Thyroid gland (tissue), 4 donors: ENCODE data around the gene EFNB2. TPM values are rescaled to one million over a fixed set of nuclear protein-coding genes. Genes with fewer than 3 reads are reported as not detected.

Experiments used
- DNase-seq, 2 donors: peaks; one replicate each; pipeline ENCODE4 v3.0.0-alpha.2; 2019
- H3K27ac ChIP-seq, 3 donors: fragments of 200-600 bp; sonication (generic); 1 replicate in 2 of 3; 2 replicates in 1 of 3; pipeline ENCODE4 v1.5.1; 2016 to 2019; ENCODE audit warnings: mild to moderate bottlenecking in 1 of 3, moderate library complexity in 1 of 3
- H3K27me3 ChIP-seq: fragments of 200-600 bp; sonication (generic); one replicate; pipeline ENCODE4 v1.5.1; 2019
- H3K36me3 ChIP-seq, 2 donors: fragments of 200-600 bp; sonication (generic); one replicate each; pipeline ENCODE4 v1.5.1; 2016 to 2019
- H3K4me1 ChIP-seq, 2 donors: fragments of 200-600 bp; sonication (generic); one replicate each; pipeline ENCODE4 v1.5.1; 2017 to 2019
- H3K4me3 ChIP-seq, 3 donors: fragments of 200-600 bp; sonication (generic); replicated peaks in 1 of 3; 1 replicate in 2 of 3; 2 replicates in 1 of 3; pipeline ENCODE4 v1.5.1; 2016; ENCODE audit warnings: mild to moderate bottlenecking in 1 of 3
- H3K9me3 ChIP-seq: fragments of 200-600 bp; sonication (generic); one replicate; pipeline ENCODE4 v1.5.1; 2017
- CTCF ChIP-seq, 6 experiments: fragments of 200-600 bp in 3 of 6; fragments of 450-650 bp in 3 of 6; sonication (generic) in 3 of 6; IDR thresholded peaks; one replicate each; pipeline ENCODE4 v1.5.1; 2016 to 2019; ENCODE audit warnings: antibody characterized with exemption in 6 of 6, mild to moderate bottlenecking in 2 of 6, inconsistent platforms in 1 of 6, moderate library complexity in 1 of 6
- POLR2A ChIP-seq, 2 donors: fragments of 450-650 bp; IDR thresholded peaks; one replicate each; pipeline ENCODE4 v1.6.1; 2017; ENCODE audit warnings: antibody characterized with exemption in 2 of 2, mild to moderate bottlenecking in 2 of 2, moderate library complexity in 1 of 2
- WGBS, 2 donors: methylation state at CpG; one replicate each; pipeline ENCODE4 v1.1.5; 2017; 5-methylcytosine and 5-hydroxymethylcytosine counted together
- intact Hi-C: fragments of 100-400 bp; cut with DNase I; formaldehyde crosslinking; loops from one replicate; pipeline ENCODE4 v1.15.1; 2023
- total RNA-seq, 4 donors: library from RNA; depleted of rRNA; stranded (reverse); fragments of >200 nt; gene quantifications; one replicate each; pipeline ENCODE4 v1.2.3, GENCODE V29; 2016

The EFNB2 gene
- total RNA-seq, 4 donors from 2014 or later: 10.8 to 22.5 (median 17.0) TPM

GRCh38 chr13:106489849-106490568 is 45.5 kb downstream of the EFNB2 start:
- no peak overlapping the region for H3K4me3 ChIP-seq
- intact Hi-C loops: no loop called here
- no peaks in the 10 kb centered on the region for H3K9me3 ChIP-seq
- DNase-seq: no peak
- no peaks in the 10 kb centered on the region for H3K27me3 ChIP-seq
- peaks cover 0 to 9% of the 10 kb centered on the region in 2 donors for H3K4me1 ChIP-seq
- WGBS, 2 donors: 85 to 92% methylated on average over 7 of the region's 7 CpGs
- H3K27ac ChIP-seq: no peak overlapping the region
- TF ChIP-seq CTCF (IDR thresholded peaks at IDR 0.05) (no peak), POLR2A (IDR thresholded peaks at IDR 0.05) (no peak)
- peaks cover 6 to 12% of the 10 kb centered on the region in 2 donors for H3K36me3 ChIP-seq

GRCh38 chr13:106488686-106489085 is 46.8 kb downstream of the EFNB2 start:
- DNase-seq: no peak
- intact Hi-C loops: no loop called here
- WGBS, 2 donors: 68 to 77% methylated on average over 2 of the region's 2 CpGs
- Histone ChIP-seq H3K4me1 (peaks cover 0 to 14% of the 10 kb centered on the region in 2 donors), H3K9me3 (no peaks in the 10 kb centered on the region), H3K4me3 (no peak overlapping the region), H3K36me3 (peaks cover 6 to 12% of the 10 kb centered on the region in 2 donors), H3K27me3 (no peaks in the 10 kb centered on the region), H3K27ac (no peak overlapping the region)
- TF ChIP-seq CTCF (IDR thresholded peaks at IDR 0.05): no peak

- no peak for DNase-seq
- Histone ChIP-seq H3K27me3 (no peaks in the 10 kb centered on the region), H3K4me1 (peaks cover 0 to 14% of the 10 kb centered on the region in 2 donors), H3K27ac (no peak overlapping the region), H3K36me3 (peaks cover 5 to 7% of the 10 kb centered on the region in 2 donors), H3K4me3 (no peak overlapping the region), H3K9me3 (no peaks in the 10 kb centered on the region)
- intact Hi-C loops: no loop called here
- 85 to 90% methylated on average over 8 of the region's 8 CpGs for WGBS, 2 donors
- TF ChIP-seq POLR2A (IDR thresholded peaks at IDR 0.05): no peak
- TF ChIP-seq CTCF (IDR thresholded peaks at IDR 0.05): no peak
Observed at GRCh38 chr13:106488076-106488475, 47.4 kb downstream of the EFNB2 start.

GRCh38 chr13:106487129-106487528 is 48.3 kb downstream of the EFNB2 start:
- no peak for DNase-seq
- TF ChIP-seq POLR2A (IDR thresholded peaks at IDR 0.05) (no peak), CTCF (IDR thresholded peaks at IDR 0.05) (no peak)
- WGBS, 2 donors: 80 to 84% methylated on average over 6 of the region's 6 CpGs
- intact Hi-C loops: no loop called here
- H3K27ac ChIP-seq: no peak overlapping the region
- no peaks in the 10 kb centered on the region for H3K36me3 ChIP-seq
- H3K4me3 ChIP-seq: no peak overlapping the region
- no peaks in the 10 kb centered on the region for H3K9me3 ChIP-seq
- H3K27me3 ChIP-seq: no peaks in the 10 kb centered on the region
- peaks cover 0 to 14% of the 10 kb centered on the region in 2 donors for H3K4me1 ChIP-seq

GRCh38 chr13:106486287-106486686 is 49.2 kb downstream of the EFNB2 start:
- Histone ChIP-seq H3K36me3 (no peaks in the 10 kb centered on the region), H3K4me1 (peaks cover 0 to 14% of the 10 kb centered on the region in 2 donors), H3K27me3 (no peaks in the 10 kb centered on the region), H3K4me3 (no peak overlapping the region), H3K9me3 (no peaks in the 10 kb centered on the region), H3K27ac (no peak overlapping the region)
- TF ChIP-seq CTCF (IDR thresholded peaks at IDR 0.05) (no peak), POLR2A (IDR thresholded peaks at IDR 0.05) (no peak)
- intact Hi-C loops: no loop called here
- DNase-seq: no peak
- 94% methylated on average over 2 of the region's 2 CpGs for WGBS, 2 donors
